GM19463 (cell line): ENCODE measurements around the gene BMF.
A peak's percentile ranks its signal among the peaks of the same experiment; 100 is the strongest.
"Not testable (repeated sequence)": the region's sequence is repeated elsewhere in the genome, so short reads cannot be mapped to it uniquely, and the experiment has no call there.

Source experiments
- ATAC-seq: cut with Tn5 transposase; IDR thresholded peaks from one replicate; pipeline ENCODE4 v1.9.1; 2021; ENCODE audit warnings: mild to moderate bottlenecking, moderate library complexity; ENCODE audit not compliant: unreplicated experiment

The BMF gene

DNA sequence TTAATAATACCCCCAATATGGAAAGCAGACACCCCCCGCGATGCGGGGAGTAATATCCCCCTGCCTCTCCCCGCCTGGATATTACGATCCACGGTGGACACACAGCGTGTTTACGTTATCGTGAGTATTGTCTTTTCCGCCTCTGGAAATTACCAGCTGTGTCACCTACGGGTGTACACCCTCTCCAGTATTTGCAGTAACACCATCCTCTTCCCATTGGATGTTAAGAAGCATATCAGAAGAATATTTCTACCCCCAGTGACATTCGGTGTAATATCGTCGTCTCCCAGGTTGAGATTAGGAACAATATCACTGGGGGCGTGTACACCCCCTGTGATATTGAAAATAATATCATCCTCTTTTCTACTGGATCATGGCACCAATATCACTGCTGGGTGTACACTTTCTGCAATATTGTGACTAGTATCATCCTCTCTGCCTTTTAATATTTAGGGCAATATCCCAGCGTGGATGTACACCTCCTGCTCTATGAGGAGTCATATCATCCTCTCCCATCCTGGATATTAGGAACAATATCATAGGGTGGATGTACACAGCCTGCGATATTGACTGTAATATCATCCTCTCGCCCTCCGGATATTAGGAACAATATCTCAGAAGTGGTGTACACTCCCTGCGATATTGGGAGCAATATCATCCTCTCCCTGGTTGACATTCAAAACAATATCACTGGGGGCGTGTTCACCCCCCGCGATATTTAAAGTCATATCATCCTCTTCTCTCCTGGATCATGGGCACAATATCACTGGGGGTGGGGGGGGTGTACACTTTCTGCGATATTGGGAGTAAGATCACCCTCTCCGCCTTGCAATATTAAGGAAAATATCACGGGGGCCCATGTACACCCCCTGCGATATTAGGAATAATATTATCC, 20.3 kb upstream of the BMF start:
- no peak for ATAC-seq

DNA sequence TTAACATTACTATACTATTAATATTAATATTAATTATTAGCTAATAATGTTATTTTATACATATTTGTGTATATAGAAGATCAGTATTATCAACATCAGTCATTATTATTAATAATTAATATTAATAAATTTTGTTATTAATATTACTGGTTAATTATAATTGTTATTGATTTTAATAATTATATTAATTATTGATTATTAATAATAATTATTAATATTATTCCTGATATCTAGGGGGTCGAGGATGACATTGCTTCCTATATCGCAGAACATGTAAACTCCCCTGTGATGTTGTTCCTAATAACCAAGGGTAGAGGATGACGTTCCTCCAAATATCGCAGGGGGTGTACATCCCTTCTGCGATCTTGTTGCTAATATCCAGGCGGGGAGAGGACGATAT, 17.3 kb upstream of the BMF start:
- ATAC-seq, result no peak

- ATAC-seq, result not testable (repeated sequence)
Measured at GRCh38 chr15:40124807-40125285, 16.2 kb upstream of the BMF start.

DNA sequence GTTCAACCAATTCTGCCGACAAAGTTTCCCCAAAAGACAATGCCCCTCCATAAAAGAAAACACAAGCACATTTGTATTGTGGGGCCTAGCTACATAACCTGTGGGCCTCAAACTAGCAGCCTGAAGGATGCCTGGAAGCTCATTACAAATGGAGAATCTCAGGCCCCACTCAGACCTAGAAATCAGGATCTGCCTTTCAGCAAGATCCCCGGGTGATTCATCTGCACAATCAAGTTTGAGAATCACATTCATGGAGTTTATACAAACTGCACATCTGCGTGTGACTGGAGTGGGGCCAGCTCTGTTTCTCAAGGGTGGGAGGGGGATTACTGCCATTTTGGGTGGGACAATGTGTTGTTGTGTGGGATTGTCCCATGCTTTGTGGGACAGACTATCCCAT, 15.7 kb upstream of the BMF start:
- ATAC-seq, result not testable (repeated sequence)

DNA sequence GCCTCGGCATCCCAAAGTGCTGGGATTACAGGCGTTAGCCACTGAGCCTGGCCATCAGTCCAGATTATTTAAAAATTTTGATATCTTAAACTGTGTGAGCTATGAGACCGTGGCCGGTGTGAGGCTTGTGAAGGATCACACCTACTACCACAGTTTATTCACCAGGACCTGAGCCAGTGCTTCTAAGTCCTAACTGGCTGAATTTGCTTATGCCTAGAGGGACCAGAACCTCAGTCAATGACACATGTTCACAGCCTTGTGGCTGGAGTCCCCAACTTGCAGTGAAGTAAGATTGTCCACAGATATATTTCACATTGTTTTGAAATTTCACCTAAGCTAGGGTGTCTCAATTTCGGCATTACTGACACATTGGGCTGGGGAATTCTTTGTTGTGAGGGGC, 15.2 kb upstream of the BMF start:
- ATAC-seq, result not testable (repeated sequence)

DNA sequence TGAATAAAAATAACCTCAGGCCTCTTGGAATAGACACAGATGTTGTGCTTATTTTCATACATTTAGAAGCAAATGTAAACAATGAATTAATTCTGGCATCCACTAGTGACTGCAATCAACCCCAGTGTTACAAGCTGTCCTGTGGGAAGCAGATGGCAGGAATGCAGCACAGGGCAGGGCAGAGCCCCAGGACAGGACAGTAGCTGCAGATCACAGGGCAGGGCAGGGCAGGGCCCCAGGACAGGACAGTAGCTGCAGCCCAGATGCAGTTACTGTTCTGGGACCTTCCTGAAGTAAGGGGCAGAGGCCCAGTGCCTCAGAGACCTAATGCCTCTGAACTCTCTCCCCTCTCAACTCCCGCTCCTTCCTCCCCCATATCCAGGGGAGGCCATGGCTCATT, 14.3 kb upstream of the BMF start:
- not testable (repeated sequence) for ATAC-seq

DNA sequence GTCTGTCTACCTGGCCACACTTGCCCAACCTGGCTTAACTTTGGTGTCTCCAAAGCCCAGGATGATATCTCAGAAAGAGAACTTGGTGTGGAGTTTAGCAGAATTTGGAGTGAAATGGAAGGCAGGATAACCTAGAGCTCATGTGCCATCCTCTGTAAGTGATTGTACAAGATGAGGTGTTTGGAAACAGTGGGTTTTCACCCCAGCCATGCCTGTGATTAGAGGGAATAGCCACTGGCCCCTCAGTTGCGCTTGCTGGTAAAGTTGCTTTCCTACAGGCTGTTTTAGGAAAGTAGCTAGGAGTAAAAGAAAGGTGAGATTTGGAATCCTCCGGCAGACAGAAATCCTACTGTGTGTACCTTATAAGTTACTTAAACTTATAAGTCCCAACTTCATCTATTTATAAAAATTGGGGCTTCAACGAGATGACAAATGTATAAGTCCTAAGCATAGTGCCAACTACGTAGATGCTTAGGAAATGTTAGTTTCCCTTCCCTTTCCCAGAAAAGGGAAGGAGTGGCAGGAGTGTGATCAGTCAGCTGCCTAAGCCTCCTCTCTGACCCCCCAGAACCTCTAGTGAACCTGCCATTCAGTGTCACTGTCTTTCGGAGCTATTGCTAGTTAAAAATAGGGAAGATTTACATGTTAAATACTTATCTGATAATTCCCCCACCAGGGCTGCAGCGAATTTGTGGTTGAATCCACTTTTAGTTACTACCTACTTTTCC, 13.4 kb upstream of the BMF start:
- no peak for ATAC-seq

DNA sequence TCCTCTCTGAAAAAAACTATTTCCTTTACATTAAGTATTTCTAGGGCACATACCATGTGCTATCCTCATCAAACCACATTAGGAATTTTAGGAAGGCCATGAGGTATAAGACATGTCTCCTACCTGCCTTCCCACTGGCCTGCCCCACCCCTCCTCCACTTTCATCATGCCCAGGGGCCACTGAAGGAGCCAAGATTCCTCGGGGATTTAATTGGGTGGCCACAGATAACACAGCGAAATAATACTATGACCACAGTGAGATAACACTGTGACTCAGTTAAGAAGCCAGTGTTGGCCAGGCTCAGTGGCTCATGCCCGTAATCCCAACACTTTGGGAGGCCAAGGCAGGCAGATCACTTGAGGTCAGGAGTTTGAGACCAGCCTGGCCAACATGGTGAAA, 9.8 kb upstream of the BMF start:
- ATAC-seq, result no peak

DNA sequence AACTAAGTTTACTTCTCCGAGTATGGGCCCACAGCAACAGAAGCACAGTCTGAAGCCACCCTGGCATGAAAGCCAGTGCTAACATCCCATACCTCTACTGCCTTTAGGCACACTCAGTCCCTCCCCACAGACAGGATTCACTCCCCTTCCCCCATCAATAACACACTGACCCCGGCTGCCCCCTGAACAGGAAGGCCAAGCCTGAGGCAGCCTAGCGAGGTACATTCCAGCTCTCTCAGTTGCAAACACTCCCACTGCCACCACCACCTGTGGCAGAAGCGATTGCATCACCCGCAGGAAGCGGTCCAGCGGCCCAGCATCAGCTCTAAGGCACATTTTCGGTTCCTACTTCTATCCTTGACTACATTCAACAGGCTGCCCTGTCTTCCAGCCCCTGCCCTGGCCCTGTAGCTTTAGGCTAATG, 7.0 kb upstream of the BMF start:
- ATAC-seq, result peak; percentile 96

DNA sequence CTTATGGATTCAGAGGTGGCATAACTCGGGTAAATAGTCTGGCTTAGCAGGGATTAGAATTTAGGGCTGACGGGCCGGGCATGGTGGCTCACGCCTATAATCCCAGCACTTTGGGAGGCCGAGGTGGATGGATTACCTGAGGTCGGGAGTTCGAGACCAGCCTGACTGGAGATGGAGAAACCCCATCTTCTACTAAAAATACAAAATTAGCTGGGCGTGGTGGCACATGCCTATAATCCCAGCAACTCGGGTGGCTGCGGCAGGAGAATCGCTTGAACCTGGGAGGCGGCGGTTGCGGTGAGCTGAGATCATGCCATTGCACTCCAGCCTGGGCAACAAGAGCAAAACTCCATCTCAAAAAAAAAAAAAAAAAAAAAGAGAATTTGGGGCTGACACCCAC, 6.4 kb upstream of the BMF start:
- not testable (repeated sequence) for ATAC-seq

DNA sequence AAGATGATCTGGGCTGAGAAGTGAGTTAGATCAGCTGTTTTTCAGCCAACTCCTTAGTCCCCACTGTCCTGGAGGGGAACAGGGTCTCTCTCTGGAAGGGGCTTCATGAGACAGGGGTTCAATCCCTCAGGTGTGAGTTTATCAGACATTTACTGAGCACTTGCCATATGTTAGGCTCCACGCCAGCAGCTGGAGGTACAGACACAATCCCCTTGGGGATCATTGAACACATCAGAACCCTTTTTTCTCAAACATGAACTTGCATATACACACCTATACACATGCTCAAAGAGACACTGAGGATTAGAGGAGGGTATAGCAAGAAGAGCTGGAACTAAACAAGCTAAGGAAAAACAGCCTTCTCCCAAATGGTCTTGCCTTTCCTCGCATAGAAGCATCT, 5.5 kb upstream of the BMF start:
- ATAC-seq, result no peak

- no peak for ATAC-seq
Measured at GRCh38 chr15:40112789-40113188, 4.1 kb upstream of the BMF start.

GRCh38 chr15:40111888-40112287, 3.2 kb upstream of the BMF start:
- ATAC-seq, result no peak

GRCh38 chr15:40110866-40111550, 2.3 kb upstream of the BMF start:
- no peak for ATAC-seq

DNA sequence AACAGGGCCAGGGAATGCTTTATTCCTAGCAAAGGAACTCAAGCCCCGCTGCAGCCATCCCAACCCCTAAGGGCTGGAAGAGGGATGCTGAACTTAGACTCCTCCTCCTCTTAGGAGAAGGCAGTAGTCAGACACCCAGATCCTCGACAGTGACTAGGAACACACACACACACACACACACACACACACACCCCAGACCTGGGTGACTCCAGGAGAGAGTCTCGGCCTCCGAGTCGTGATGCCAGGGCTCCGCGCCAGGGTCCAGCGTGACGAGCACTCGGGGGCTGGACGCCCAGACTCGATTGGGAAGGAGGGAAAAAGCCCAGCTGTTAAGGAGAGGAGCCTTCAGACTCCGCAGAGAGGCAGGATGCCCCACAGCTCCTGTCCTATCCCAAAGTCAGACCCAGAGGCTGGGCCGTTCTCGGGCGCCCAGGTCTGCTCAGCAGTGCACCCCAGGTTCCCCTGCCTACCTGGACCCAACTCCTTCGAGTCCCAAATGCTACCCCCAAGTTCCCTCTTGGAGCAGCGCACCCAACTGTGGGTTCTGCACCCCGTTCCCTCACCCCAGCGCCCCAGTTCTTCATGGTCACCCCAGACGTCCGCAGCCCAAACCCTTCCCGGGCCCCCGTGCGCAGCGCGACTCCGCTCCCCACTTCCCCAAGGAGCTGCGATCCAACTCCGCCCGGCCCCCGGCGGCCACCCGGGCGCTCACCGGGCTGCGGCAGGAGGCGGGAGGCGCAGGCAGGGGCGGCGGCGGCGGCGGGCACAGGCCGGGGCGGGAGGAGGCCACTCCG, 421 bp downstream of the BMF start:
- no peak for ATAC-seq

GRCh38 chr15:40106203-40107161, 2.2 kb downstream of the BMF start:
- ATAC-seq, result peak; percentile 35

GRCh38 chr15:40105517-40106202, 3.0 kb downstream of the BMF start:
- no peak for ATAC-seq

GRCh38 chr15:40104865-40105516, 3.7 kb downstream of the BMF start:
- peak; percentile 22 for ATAC-seq
